Measurements from ENCODE around the gene ANKRD11. TPM values are rescaled to one million over a fixed set of nuclear protein-coding genes. Genes with fewer than 3 reads are reported as not detected.

Gene ANKRD11
- total RNA-seq, 1 experiment from 2014 or later: 28.5 TPM

DNA sequence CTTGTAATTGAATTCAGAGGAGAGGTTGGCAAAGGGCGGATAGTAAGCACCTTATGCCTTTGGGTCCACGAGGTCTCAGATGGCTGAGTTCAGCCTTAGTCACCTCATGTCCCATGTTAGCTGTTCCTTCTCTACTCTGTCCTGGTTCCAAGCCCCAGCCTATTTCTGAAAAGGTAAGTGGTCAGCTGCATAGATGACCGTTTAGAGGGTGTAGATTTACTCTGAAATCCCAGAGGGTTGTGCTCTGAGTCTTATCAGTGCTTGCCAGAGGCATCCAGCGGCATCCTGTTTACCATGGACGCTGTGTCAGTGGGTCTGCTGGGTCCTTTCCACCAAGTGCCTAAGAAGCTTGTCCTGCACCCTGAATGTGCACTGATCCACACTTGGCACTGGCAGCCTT is 271.0 kb downstream of the ANKRD11 start:
- H3K4me3 ChIP-seq (ENCODE audit: low read length): no peak overlapping the region
- peaks cover 14% of the 10 kb centered on the region for H3K4me1 ChIP-seq (ENCODE audit: low read length)
- H3K27me3 ChIP-seq (ENCODE audit: low read length): no peaks in the 10 kb centered on the region
- no peak overlapping the region for H3K9ac ChIP-seq (ENCODE audit: low read length)
- no peaks in the 10 kb centered on the region for H3K9me3 ChIP-seq (ENCODE audit: low read length)
- 0 out of 2 replicates have a peak, but pooled peaks cover 3% of the 10 kb centered on the region for H3K36me3 ChIP-seq (ENCODE audit: insufficient read depth, low read length)
- no peak for DNase-seq
- no peak overlapping the region for H3K4me2 ChIP-seq (ENCODE audit: low read depth, low read length, poor library complexity, severe bottlenecking)
- H4K20me1 ChIP-seq (ENCODE audit: insufficient read depth, low read depth, low read length): no peaks in the 10 kb centered on the region
- H3K9me2 ChIP-seq (replicated peaks; ENCODE audit: insufficient read depth, low read length): no peaks in the 10 kb centered on the region
- H3K27ac ChIP-seq (ENCODE audit: low read length): no peak overlapping the region
- H2AFZ ChIP-seq (ENCODE audit: low read length): no peak overlapping the region
- peaks cover 6% of the 10 kb centered on the region for H3K79me2 ChIP-seq (ENCODE audit: low read length)

Small RNA genes lying within 50 kb of the gene (small RNA-seq; reads per million reads assigned to genes)
- gene RNU6-430P: not detected

Other genes starting within 250 kb of the ANKRD11 start
- gene SPG7, start 17.8 kb upstream of the ANKRD11 start, total RNA-seq (2014; rRNA removed; shearing (Covaris generic); ENCODE audit: low replicate concordance): 44.6 and 74.8 TPM in 2 replicates
- 6,565 and 10,922 TPM in 2 replicates for gene RPL13, start 70.1 kb upstream of the ANKRD11 start, total RNA-seq (2014; rRNA removed; shearing (Covaris generic); ENCODE audit: low replicate concordance)
- 3.7 and 3.9 TPM in 2 replicates for gene CPNE7, start 85.2 kb upstream of the ANKRD11 start, total RNA-seq (2014; rRNA removed; shearing (Covaris generic); ENCODE audit: low replicate concordance)
- gene DPEP1, start 123.1 kb upstream of the ANKRD11 start, total RNA-seq (2014; rRNA removed; shearing (Covaris generic); ENCODE audit: low replicate concordance): 0.87 and 1.7 TPM in 2 replicates
- gene CHMP1A, start 167.1 kb upstream of the ANKRD11 start, total RNA-seq (2014; rRNA removed; shearing (Covaris generic); ENCODE audit: low replicate concordance): 35.3 and 52.4 TPM in 2 replicates
- 5.1 and 5.3 TPM in 2 replicates for gene SPATA33, start 167.3 kb upstream of the ANKRD11 start, total RNA-seq (2014; rRNA removed; shearing (Covaris generic); ENCODE audit: low replicate concordance)
- 25.6 and 61.6 TPM in 2 replicates for gene CDK10, start 196.1 kb upstream of the ANKRD11 start, total RNA-seq (2014; rRNA removed; shearing (Covaris generic); ENCODE audit: low replicate concordance)
- 4.7 and 14.8 TPM in 2 replicates for gene SPATA2L, start 211.1 kb upstream of the ANKRD11 start, total RNA-seq (2014; rRNA removed; shearing (Covaris generic); ENCODE audit: low replicate concordance)
- gene VPS9D1, start 230.3 kb upstream of the ANKRD11 start, total RNA-seq (2014; rRNA removed; shearing (Covaris generic); ENCODE audit: low replicate concordance): 4.8 and 5.6 TPM in 2 replicates
- gene ZNF276, start 231.0 kb upstream of the ANKRD11 start, total RNA-seq (2014; rRNA removed; shearing (Covaris generic); ENCODE audit: low replicate concordance): 21.8 and 41.5 TPM in 2 replicates